ENCODE data around the gene ODAM.
"Not testable (repeated sequence)": the region's sequence is repeated elsewhere in the genome, so short reads cannot be mapped to it uniquely, and the experiment has no call there.

Gene ODAM, protein sequence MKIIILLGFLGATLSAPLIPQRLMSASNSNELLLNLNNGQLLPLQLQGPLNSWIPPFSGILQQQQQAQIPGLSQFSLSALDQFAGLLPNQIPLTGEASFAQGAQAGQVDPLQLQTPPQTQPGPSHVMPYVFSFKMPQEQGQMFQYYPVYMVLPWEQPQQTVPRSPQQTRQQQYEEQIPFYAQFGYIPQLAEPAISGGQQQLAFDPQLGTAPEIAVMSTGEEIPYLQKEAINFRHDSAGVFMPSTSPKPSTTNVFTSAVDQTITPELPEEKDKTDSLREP

DNA sequence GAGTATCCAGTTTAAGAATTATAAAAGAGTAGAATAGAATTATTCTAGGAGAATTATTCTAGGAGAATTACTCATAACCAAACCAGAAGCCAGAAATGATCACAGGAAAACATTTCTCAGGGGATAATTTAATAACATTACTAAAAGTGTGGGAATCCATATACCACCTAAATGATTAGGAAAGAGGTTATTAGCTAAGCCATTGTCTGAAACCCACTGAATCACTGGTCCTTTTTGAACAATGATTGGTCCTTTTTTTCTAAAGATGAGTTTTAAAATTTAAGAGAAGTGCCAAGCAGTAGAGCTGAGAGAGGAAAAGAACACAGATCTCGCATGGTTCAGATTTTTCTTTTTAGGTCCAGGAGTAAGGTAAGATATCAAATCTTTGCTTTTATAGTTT is at the start of gene ODAM:
ODAM (plus strand) TSS at position 301 of the 400 bp plus-strand sequence. CDS start 819 bp downstream, outside the sequence.
- DNase-seq = no peak

DNA sequence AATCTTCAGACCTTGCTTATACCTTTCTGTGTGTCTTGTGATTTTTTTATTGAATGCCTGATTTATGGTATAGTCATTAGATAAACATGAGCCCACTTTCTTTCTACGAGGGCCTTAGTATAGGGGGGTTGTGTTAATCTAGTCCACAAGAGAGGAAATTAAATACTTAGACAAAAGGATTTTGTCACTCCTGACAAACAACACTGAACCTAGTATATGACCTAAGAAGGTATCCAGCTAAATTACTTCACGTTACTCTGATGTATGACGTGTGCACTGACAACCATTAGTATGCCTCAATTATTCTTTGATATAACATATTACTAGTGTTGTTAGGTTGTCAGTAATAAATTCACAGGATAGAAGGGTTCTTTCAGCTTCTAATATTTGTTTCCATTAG is 44.3 kb upstream of the ODAM start:
- no peak for DNase-seq

DNA sequence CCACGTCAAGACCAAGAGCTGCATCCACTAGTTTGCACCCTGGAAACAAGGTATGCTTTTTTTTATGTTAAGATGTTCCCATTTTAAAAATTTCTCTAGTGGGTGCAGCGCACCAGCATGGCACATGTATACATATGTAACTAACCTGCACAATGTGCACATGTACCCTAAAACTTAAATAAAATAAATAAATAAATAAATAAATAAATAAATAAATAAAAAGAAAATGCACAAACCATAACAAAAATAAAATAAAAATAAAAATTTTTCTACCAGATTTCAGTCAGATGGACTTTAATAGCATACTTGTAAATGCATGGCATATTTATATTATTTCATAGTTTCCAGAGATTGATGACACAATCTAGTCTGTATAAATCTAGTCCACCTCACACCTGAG is 43.4 kb upstream of the ODAM start:
- no peak for DNase-seq

DNA sequence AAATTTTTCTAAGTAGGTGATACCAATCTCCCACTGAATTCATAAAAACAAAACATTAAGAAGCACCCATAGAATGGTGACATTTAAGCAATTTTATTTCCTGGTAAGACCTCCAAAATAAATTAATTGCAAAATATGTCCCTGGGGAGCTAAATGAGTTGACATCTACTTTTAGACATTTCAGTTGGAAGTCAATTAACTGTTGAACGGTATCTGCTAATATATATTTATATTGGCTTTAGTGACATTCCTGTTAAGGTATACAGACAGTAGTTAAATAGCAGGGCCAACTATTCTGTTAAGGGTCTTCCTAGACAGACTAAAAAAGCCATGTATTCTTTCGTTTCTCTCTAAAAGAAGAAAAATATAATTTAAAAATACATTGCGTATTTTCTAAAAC is 41.6 kb upstream of the ODAM start, which contains the start of gene PRR27:
PRR27 (plus strand) TSS at position 301 of the 400 bp plus-strand sequence. CDS start 139 bp downstream, outside the sequence.
- DNase-seq = no peak

DNA sequence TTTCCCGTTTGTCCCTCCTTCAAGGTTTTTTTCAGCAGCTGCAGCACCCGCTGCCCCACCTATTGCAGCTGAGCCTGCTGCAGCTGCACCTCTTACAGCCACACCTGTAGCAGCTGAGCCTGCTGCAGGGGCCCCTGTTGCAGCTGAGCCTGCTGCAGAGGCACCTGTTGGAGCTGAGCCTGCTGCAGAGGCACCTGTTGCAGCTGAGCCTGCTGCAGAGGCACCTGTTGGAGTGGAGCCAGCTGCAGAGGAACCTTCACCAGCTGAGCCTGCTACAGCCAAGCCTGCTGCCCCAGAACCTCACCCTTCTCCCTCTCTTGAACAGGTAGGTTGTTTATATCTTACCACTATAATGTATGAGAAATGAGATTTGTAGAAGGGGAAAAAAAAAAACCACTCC is 36.9 kb upstream of the ODAM start:
- DNase-seq = no peak

DNA sequence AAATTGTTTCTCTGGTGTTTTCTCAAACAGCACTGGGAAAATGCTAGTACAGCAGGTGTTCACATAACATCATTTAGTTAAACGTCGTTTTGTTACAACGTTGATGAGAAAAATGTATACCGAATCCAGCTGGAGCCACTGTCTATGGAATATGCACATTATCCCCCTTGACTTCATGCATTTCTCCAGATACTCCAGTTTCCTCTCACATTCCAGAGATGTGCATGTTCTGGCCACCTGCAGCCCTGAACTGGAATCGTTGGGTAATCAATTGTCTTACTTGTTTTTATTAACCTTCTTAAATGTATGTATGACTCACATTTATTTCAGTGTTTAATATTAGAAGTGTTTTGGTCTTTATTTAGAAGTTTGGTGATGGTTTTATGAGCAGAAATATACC is 18.4 kb upstream of the ODAM start:
- DNase-seq = no peak

DNA sequence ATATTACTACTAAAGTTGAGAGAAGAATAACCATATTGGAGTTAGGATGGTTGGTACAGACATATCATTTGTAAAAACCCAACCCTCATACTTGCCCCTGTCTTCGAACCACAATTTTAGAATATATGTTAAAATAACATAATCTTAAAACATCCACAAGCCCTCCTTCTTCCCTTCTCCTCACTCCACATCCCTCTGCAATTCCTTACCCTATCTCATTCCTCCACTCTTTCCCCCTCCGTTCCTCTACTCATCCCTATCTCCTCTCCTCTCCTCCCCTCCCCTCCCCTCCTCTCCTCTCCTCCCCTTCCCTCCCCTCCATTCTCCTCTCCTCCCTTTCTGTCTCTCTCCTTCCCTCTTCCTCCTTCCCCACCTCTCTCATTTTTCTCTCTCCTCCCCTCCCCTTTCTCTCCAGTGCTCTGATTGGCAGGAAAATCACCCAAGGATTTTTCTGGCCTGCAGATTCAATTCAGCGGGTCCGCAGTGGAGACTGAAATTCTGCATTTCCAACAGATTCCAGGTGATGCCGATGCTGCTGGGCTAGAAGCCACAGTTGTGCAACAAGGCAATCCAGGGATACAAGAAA is 17.4 kb upstream of the ODAM start:
- no peak for DNase-seq

DNA sequence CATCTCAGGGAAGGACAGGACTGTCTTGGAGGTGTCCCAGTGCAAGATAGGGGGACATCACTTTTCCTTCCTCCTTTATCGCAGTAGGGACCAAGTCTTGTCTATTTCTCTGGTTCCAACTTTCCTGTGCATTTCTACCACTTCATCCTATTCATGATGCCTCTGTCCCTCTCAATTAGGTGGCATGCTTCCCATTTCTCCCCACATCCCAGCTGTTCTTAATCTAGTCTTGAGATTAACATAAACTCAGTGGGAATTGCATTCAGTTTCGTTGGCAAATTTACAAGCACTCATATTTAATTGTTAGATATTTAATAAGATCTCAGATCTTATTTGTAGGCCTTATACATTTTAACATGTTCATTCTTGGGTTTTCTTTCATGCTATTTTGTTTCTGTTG is 15.7 kb upstream of the ODAM start:
- DNase-seq = no peak

DNA sequence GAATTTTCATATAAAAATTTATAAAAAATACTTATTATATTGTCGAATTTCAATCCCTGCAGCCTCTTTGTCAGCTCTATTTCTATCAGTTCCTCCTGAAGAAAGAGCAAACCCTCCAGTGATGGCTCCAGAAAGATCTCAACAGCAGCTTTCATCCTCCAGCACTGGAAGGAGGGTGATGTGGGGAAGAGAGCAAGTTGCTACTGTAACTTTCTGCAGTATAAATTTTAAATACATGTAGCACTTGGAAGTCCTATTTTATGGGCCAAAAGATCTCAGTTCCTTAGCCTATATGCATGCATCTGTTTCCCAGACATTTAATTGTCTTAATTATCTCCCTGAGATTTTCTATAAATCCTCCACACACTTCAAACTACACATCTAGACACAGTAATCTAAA is 13.7 kb upstream of the ODAM start:
- DNase-seq = no peak

DNA sequence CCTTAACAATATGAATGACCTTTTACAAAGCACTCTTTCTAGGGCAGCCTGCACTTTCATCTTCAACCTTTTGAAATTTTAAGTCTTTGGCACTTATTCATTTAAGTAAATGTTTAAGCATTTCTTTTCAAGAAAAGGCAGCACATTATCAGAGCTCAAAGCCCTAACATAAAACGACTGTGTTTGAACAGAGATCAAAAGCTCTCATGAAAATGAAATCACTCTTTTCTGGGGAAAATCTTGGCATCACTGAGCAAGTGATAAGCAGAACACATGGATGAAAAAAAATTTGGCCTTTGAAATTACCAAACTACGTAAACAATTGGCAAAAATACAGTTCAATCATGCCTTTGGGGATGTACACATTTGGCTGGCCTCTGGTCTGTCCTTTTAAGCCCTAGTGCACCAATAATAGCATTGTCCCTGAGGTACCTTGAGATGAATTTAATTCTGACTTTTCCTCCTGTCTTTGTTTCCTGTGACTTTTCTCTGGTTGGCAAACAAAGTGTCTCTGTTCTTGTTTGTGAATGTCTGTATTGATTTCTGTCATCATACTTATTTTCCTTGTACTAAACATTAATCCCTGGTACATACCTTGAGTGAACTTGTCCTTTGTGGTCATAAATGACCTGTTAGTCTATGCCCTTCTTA is 12.9 kb upstream of the ODAM start:
- no peak for DNase-seq

DNA sequence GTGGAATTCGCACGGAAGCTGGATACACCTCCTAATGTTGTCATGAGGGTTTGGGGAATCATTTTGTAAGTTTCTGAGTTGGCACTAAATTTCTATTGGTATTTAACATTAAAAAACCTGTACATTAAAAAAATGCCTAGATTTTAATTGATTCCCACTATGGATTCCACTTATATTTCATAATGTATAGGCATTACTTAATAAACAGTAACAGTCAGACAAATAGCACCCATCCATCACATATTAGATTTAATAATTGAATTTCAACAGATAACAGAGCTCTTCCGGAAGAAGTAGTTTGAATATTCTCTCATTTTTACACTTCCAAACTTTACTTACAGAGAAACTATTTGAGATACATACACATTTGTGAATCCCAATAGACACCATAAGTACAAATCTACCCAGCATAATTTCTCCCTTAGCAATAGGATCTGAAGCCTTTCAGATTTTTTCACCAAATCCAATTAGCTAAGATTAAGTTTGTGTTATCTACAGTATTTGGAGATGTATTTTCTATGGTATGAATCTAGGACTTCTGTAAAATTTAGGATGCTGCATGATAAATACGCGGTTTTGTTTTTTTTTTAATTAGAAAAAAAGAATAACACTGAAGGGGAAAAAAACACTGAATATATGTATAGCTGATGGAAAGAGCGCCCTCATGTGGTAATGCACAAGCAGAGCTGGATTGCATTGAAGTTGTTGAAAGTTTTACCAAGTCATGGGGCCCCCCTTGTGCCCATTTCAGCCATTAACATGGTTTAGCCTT is 12.2 kb upstream of the ODAM start:
- no peak for DNase-seq

DNA sequence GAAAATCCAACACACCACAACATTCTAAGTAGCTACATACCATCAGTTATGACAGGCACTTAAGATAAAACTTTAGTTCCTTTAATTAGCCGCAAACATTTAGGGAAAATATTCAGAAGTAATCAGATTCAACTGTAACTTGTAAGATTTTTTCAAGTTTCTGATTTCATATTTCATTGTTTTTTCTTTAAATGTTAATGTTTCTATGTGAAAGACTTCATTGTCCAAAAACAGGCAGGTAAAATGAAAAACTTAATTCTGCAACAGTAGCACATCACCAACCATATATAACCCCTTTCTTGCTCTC is 11.6 kb upstream of the ODAM start:
- DNase-seq = no peak

DNA sequence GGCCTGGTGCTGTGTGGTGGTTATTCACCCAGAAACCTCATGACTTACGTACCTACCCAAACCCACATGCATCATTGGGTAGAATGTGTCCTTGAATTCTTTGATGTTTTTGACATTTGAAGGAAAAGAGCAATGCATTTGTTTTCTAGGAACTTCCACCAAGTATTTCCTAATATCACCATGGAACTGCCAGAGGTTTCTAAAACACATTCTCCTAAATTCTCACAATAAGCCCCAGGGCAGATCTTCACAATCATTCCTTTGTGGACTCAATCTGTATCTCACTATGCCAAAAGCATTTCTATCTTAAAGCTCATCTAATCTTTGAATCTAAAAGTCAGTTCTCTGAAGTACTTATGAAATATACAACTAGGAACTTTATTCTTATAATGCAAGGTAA is 8.3 kb upstream of the ODAM start:
- no peak for DNase-seq

DNA sequence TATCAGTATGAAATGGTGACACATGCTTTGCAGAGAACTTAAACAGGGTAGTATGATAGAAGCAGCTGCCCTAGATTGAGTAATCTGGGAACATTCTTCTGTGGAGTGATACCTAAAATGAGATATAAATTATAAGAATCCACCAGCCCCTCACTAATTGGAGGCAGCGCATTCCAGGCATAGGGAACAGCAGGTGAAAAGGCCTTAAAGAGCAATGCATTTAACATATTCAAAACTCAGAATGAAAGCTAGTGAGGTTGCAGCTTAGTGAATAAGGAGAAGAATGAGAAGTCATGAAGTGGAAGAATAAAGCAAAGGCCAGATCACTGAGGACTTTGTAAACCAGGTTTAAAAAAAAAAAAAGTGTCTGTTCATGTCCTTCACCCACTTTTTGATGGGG is 4.9 kb upstream of the ODAM start:
- no peak for DNase-seq

DNA sequence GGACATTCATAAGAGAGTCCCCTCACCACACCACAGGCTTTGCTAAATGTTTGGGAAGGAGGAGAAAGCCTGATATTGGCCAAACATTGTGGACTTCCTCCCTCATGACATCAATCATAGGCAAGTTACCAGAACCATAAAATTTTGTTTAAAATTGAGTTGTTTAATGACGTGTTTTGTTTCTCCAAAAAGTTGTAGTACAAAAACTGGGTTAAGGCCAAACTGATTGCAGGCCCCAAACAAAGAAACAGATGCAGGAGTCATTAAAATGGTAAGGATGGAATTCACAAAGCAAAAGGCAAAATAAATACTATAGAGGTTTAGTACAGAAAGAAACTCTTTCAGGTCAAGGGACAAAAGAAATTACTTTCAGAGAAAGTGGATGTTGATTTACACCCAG is 3.9 kb upstream of the ODAM start:
- no peak for DNase-seq

DNA sequence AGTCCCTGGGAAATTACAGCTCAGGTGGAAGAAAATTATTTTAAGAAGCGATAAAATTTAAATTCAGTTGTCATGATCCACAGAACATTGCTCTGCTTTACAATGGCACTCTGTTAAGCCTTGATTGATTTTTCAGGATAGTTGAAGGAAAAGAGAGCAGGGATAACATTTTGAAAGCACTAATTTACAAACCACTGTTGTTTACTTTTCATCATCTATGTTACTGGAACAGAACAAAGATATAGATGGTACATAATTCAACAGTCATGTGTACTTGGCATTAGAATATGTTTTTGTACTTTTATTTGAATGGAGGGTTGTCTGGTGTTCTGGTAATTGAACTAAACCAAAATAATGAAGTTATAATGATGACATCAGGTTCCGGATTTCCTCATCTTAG is 2.6 kb upstream of the ODAM start:
- no peak for DNase-seq

DNA sequence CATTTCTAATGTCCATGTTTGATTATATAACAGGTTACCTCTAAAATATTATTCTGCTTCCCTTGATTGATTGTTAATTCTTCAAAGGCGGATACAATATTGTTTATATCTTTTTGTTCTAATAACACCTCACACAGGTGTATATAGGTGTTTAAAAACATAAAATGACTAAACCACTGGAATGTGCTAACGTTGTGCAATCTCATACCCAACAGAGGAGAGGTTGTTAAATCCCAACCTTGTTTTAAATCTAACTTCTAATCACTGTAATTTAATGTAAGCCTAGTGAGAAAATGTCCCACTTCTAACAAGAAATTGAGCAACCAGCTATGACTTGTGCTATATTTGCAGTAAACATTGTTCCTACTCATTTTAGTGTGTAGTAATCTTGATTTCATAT is 1.3 kb downstream of the ODAM start:
- DNase-seq = no peak

DNA sequence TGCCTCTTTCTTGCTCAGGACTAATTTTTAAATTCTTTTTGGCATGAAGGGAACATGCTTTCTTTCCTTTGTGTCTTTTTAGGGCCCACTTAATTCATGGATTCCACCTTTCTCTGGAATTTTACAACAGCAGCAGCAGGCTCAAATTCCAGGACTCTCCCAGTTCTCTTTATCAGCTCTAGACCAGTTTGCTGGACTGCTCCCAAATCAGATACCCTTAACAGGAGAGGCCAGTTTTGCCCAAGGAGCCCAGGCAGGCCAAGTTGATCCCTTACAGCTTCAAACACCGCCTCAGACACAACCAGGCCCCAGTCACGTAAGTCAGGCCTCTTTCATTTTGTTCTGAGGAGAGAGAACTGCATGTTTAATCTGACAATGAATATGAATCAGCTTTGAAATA is 2.3 kb downstream of the ODAM start:
- no peak for DNase-seq

DNA sequence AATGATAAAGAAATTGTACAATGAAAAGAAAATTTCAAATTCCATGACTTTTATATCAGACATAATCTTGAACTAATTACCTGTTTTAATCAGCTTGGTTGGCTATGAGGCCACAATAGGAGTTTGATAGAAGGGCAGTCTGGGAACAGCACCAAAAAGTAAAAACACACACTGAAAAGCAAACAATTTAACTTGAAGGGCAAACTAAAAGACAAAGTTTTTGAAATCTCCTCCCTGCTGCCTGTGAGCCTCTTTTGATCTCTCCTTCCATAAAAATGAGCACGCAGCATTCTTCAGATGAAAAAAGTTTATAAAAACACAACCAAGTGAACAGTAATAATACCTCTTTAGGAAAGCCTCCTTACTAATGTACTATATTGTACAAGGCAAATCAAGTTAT is 8.1 kb downstream of the ODAM start:
- no peak for DNase-seq

DNA sequence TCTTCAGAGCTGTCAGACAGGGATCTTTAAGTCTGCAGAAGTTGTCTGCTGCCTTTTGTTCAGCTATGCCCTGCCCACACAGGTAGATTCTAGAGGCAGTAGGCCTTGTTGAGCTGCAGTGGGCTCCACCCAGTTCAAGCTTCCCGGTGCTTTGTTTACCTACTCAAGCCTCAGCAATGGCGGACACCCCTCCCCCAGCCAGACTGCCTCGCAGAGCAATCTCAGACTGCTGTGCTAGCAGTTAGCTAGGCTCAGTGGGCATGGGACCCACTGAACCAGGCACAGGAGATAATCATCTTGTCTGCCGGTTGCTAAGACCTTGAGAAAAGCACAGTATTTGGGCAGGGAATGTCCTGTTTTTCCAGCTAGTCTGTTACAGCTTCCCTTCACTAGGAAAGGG is 17.2 kb downstream of the ODAM start:
- not testable (repeated sequence) for DNase-seq

DNA sequence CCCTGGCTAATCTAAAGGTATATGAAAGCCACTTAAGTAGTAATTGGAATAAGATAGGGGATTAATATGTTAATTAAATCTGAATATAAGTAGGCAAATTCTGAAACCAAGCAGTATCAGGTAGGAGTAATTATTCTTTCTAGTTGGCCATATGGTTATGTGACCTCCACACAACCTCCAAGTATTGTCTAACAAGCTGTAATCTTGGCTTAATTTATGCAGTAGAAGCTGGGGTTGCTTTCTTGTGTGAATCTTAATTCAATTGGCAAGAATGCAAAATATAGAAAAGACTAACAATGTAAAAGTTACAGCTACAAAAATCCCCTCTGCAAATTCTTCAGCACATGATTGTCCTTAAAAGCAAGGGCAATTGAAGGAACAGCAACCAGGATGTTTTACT is 20.6 kb downstream of the ODAM start:
- not testable (repeated sequence) for DNase-seq

DNA sequence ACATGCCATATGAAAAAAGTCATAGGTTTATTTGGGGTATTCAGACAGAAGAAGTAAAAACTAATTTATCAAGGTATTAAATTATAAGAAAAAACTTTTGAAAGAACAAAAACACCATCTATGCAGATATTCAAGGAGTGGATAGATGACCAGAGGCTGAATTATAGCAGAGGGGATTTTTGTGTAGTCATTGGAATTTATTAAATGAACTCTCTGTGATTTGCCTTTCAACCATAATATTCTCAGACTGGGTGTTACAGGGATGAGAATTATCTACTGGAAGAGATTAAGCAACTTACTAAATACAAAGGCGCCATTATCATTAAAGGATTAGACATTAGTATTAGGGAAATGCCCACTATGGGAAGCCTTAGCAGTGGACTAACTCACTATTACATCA is 21.0 kb downstream of the ODAM start:
- not testable (repeated sequence) for DNase-seq

DNA sequence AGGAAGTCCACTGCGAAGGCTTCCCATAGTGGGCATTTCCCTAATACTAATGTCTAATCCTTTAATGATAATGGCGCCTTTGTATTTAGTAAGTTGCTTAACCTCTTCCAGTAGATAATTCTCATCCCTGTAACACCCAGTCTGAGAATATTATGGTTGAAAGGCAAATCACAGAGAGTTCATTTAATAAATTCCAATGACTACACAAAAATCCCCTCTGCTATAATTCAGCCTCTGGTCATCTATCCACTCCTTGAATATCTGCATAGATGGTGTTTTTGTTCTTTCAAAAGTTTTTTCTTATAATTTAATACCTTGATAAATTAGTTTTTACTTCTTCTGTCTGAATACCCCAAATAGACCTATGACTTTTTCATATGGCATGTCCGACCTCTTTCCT is 25.9 kb downstream of the ODAM start:
- not testable (repeated sequence) for DNase-seq

DNA sequence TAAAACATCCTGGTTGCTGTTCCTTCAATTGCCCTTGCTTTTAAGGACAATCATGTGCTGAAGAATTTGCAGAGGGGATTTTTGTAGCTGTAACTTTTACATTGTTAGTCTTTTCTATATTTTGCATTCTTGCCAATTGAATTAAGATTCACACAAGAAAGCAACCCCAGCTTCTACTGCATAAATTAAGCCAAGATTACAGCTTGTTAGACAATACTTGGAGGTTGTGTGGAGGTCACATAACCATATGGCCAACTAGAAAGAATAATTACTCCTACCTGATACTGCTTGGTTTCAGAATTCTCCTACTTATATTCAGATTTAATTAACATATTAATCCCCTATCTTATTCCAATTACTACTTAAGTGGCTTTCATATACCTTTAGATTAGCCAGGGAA is 26.3 kb downstream of the ODAM start:
- not testable (repeated sequence) for DNase-seq
